PFSK-1 (cell line): ENCODE data around the gene MAPKAPK2.

Source experiments
- FOXP2 ChIP-seq: optimal IDR thresholded peaks from 2 replicates; pipeline ENCODE3; 2011; ENCODE audit warnings: borderline replicate concordance, control low read depth, inconsistent platforms; ENCODE audit not compliant: insufficient read depth; ENCODE audit errors: extremely low read length, extremely low read depth
- POLR2AphosphoS5 ChIP-seq: IDR thresholded peaks from 2 replicates; pipeline ENCODE4 v1.6.1; 2012; ENCODE audit warnings: low read depth, mild to moderate bottlenecking, control low read depth, low read length, moderate library complexity
- SIN3A ChIP-seq: IDR thresholded peaks from 2 replicates; pipeline ENCODE4 v1.6.1; 2012; ENCODE audit warnings: mild to moderate bottlenecking, low read length, moderate library complexity, borderline replicate concordance; ENCODE audit not compliant: insufficient read depth
- TAF1 ChIP-seq: IDR thresholded peaks from 2 replicates; pipeline ENCODE4 v1.6.1; 2012; ENCODE audit warnings: low read length, control low read depth, borderline replicate concordance; ENCODE audit not compliant: insufficient read depth
- TF ChIP-seq, protein P1 (sequence below), 2 experiments: IDR thresholded peaks; 2 replicates each; pipeline versions ENCODE4 v1.6.1 to v1.8.0; 2011 to 2012; ENCODE audit warnings: low read depth in 2 of 2, low read length in 2 of 2, control low read depth in 1 of 2, inconsistent platforms in 1 of 2, mild to moderate bottlenecking in 1 of 2, moderate library complexity in 1 of 2; ENCODE audit not compliant: insufficient read depth in 1 of 2

The MAPKAPK2 gene

DNA sequence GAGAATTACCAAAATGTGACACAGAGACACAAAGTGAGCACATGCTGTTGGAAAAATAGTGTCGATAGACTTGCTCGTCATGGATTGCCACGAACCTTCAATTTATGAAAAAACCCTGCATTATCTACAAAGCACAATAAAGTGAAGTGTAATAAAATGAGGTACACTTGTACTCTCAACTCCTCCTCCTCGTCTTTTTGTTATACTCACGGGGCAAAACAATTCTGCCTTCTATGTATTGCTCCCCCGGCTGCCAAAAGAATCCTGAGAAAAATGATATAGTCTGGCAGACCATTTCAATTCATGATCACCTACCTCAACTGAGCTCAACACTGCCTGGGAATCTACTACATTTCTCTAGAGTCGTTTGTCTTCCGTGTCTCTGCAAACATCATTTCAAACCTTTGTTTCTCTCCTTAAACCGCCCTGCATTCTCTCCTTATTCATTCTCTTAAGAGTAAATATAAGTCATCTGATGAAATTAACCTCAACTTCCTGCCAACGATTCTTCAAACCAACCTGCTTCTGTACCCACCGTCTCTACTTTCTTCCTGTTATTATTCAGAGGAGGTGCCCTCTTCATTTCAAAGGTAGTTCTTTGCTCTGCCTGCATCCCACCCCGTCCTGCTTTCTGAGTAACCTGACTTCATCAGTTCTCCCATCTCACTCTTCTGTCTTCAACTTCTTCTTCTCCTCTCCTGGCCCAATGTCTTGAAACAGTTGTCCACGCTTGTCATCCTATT, 73.0 kb downstream of the MAPKAPK2 start:
- TF ChIP-seq TAF1, result no peak
- no peak for TF ChIP-seq SIN3A
- TF ChIP-seq, protein P1, sequence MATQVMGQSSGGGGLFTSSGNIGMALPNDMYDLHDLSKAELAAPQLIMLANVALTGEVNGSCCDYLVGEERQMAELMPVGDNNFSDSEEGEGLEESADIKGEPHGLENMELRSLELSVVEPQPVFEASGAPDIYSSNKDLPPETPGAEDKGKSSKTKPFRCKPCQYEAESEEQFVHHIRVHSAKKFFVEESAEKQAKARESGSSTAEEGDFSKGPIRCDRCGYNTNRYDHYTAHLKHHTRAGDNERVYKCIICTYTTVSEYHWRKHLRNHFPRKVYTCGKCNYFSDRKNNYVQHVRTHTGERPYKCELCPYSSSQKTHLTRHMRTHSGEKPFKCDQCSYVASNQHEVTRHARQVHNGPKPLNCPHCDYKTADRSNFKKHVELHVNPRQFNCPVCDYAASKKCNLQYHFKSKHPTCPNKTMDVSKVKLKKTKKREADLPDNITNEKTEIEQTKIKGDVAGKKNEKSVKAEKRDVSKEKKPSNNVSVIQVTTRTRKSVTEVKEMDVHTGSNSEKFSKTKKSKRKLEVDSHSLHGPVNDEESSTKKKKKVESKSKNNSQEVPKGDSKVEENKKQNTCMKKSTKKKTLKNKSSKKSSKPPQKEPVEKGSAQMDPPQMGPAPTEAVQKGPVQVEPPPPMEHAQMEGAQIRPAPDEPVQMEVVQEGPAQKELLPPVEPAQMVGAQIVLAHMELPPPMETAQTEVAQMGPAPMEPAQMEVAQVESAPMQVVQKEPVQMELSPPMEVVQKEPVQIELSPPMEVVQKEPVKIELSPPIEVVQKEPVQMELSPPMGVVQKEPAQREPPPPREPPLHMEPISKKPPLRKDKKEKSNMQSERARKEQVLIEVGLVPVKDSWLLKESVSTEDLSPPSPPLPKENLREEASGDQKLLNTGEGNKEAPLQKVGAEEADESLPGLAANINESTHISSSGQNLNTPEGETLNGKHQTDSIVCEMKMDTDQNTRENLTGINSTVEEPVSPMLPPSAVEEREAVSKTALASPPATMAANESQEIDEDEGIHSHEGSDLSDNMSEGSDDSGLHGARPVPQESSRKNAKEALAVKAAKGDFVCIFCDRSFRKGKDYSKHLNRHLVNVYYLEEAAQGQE (IDR thresholded peaks at IDR 0.05; ENCODE audit: insufficient read depth in 1 of 2, low read depth in 2 of 2, low read length in 2 of 2), result no peak
- no peak for TF ChIP-seq FOXP2
- TF ChIP-seq POLR2AphosphoS5, result no peak

DNA sequence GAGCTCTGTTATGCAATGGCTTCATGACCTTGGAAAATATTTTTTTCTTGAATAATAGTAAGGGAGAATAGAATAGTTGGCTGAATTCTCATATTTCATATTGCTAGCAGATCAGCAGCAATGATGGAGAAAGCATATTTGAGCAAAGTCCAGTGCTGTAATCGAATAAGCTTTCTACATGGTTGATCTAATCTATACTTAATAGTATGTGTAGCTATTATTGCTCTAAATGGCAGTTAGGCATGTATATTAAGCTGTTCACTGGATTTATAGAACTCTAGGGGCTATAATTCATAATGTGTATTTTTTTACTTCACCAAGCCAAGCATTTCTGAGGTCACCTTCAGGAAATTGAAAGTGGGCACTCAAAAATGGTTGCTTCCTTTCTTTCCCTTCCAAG, 75.9 kb downstream of the MAPKAPK2 start:
- TF ChIP-seq, protein P1 (IDR thresholded peaks at IDR 0.05; ENCODE audit: insufficient read depth in 1 of 2, low read depth in 2 of 2, low read length in 2 of 2), result no peak
- no peak for TF ChIP-seq TAF1

DNA sequence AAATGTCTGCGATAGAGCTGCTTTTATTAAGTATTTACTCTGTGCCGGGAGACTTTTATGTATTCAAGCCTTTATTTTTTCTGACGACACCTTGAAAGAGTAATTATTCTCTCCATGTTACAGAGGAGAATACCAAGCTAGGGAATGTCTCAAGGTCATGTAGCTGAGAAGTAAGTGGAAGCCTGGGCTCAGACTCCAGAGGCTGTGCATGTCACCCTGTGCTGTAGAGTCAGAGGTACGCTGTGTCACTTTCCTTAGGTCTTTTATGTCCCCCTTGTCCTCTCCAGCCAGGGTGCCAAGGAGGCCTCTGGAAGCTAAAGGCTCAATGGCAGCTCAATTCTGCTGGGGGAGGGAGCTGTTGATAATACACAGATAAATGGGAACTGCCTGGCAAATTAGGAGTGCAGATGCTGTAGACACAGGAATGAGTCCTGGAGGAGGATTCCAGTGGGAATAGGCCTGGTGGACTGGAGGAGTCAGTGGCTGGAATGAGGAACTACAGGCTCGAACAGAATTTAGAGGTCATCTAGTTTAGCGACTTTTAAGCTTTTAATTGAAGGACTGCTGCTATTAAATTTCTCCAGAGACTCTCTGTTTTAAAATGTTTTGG, 76.6 kb downstream of the MAPKAPK2 start:
- TF ChIP-seq TAF1, result no peak
- TF ChIP-seq, protein P1 (IDR thresholded peaks at IDR 0.05; ENCODE audit: insufficient read depth in 1 of 2, low read depth in 2 of 2, low read length in 2 of 2), result no peak
- TF ChIP-seq POLR2AphosphoS5, result no peak
- TF ChIP-seq FOXP2, result no peak
- no peak for TF ChIP-seq SIN3A

DNA sequence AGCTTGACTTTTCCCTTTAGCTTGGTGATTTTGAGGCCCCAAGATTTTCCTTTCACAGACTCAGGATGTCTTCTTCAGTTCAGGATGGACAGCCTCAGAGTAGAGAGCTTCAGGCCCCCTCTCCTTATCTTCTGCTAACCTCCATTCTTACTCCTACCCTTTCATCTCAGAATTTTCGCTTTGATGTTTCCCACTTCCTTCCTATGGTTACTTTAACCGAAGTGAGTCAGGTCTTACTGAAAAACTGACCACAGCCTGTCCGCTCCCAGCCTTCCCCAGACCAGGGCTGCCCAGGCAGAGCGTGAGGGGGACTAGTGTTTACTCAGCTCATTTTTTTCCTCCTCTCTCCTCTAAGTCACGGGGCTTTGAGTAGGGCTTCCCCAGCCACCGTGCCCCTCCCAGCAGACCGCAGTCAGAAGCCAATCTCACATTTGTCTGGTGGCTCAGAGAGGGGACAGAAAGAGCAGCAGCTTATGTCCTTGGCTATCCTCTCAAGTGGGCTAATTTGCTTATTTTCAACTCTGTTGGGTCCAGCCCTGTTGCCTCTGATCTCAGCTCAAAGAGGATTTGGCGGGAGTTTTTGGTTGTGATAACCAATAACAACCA, 81.6 kb downstream of the MAPKAPK2 start:
- TF ChIP-seq SIN3A (no peak), POLR2AphosphoS5 (no peak), FOXP2 (no peak)

DNA sequence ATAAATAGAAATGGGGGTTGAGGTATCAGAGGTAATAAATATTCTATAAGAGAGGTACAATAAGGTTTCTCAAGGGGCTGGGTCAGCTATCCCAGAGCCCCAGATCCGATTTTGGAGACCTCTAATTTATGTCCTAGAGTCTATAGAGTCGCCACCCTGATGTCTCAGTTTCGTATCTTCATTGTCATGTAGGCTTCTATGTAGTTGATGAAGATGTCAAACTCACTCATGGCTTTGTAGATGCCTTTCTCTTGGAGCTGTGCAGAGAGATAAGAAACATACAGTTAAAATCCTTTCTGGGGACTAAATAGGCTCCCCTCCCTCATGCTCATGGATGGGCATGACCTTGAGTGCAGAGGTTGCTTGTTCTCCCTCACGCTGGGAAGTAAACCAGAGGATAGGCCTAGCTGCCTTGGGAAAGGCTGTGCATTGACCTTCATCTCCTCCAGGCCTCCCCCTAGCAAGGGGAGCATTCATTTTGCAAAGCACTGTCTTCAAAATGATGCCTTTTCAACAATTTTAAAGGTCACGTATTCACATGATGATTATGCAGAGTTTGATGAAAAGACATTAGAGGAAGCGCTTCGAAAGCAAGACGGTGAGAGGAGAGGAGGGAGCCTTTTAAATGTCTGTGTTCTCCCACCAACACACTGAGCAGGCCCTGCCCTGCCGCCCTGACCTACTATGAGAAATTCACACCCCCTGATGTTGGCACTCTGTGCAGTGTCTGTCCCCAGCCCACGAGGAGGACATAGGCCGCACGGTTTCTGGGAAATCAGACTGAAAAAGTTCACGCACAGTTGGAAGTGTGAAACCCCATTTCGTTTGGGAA, 84.0 kb downstream of the MAPKAPK2 start:
- TF ChIP-seq, protein P1 (IDR thresholded peaks at IDR 0.05; ENCODE audit: insufficient read depth in 1 of 2, low read depth in 2 of 2, low read length in 2 of 2), result no peak
- TF ChIP-seq FOXP2 (no peak), SIN3A (no peak), TAF1 (no peak), POLR2AphosphoS5 (no peak)
